Thyroid gland (tissue), 4 donors: ENCODE data around the gene TWF2.

ENCODE experiments used
- CTCF ChIP-seq, 6 experiments: fragments of 200-600 bp in 3 of 6; fragments of 450-650 bp in 3 of 6; sonication (generic) in 3 of 6; IDR thresholded peaks; one replicate each; pipeline ENCODE4 v1.5.1; 2016 to 2019; ENCODE audit warnings: antibody characterized with exemption in 6 of 6, mild to moderate bottlenecking in 2 of 6, inconsistent platforms in 1 of 6, moderate library complexity in 1 of 6
- POLR2A ChIP-seq, 2 donors: fragments of 450-650 bp; IDR thresholded peaks; one replicate each; pipeline ENCODE4 v1.6.1; 2017; ENCODE audit warnings: antibody characterized with exemption in 2 of 2, mild to moderate bottlenecking in 2 of 2, moderate library complexity in 1 of 2

DNA sequence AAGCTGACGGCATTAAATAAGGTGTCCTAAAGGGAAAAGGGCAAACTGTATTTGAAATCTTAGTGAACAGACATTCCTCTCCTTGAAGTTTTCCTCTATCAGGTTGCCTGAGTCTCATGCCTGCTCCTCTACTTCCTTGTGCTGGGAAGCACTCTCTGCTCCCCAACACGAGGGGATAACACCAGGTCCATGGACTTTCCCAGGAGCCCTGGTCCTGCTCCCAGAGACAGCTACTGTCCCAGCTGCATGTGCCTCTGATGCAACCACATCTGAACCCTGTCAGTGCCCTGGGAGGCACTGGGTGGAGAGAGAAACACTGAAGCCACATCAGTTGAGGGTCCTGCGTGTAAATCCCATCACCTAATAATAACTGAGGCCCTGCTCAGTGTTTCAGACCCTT lies 20.9 kb downstream of the TWF2 start:
- TF ChIP-seq CTCF (IDR thresholded peaks at IDR 0.05), result no peak
- no peak for TF ChIP-seq POLR2A (IDR thresholded peaks at IDR 0.05)
